Measurements from ENCODE around the gene HAPLN2. TPM values are rescaled to one million over a fixed set of nuclear protein-coding genes. Genes with fewer than 3 reads are reported as not detected.

HAPLN2 gene
- total RNA-seq, 4 donors from 2014 or later, result 0.83 to 5.1 (median 2.2) TPM

- H3K4me1 ChIP-seq, result peaks cover 12 to 21% (median 18%) of the 10 kb centered on the region in 4 donors
- peaks cover 3 to 98% (median 47%) of the 10 kb centered on the region in 4 donors for H3K27me3 ChIP-seq
- intact Hi-C loops (cut with DNase I), result no loop called here
- H3K36me3 ChIP-seq, result no peaks in the 10 kb centered on the region
- TF ChIP-seq, protein P1, sequence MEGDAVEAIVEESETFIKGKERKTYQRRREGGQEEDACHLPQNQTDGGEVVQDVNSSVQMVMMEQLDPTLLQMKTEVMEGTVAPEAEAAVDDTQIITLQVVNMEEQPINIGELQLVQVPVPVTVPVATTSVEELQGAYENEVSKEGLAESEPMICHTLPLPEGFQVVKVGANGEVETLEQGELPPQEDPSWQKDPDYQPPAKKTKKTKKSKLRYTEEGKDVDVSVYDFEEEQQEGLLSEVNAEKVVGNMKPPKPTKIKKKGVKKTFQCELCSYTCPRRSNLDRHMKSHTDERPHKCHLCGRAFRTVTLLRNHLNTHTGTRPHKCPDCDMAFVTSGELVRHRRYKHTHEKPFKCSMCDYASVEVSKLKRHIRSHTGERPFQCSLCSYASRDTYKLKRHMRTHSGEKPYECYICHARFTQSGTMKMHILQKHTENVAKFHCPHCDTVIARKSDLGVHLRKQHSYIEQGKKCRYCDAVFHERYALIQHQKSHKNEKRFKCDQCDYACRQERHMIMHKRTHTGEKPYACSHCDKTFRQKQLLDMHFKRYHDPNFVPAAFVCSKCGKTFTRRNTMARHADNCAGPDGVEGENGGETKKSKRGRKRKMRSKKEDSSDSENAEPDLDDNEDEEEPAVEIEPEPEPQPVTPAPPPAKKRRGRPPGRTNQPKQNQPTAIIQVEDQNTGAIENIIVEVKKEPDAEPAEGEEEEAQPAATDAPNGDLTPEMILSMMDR (IDR thresholded peaks at IDR 0.05), result no peak
- no peak for TF ChIP-seq EP300 (IDR thresholded peaks at IDR 0.05)
- no peak for DNase-seq (ENCODE audit: extremely low spot score)
- H3K27ac ChIP-seq (replicated peaks in 1 of 4), result no peak overlapping the region
- peak overlapping the region; percentile 44 to 53 (median 50) for H3K4me3 ChIP-seq
- WGBS, result 39% methylated on average over 22 of the region's 40 CpGs
- no peaks in the 10 kb centered on the region for H3K9me3 ChIP-seq
Observed at GRCh38 chr1:156642265-156643048, 23.2 kb downstream of the HAPLN2 start.

DNA sequence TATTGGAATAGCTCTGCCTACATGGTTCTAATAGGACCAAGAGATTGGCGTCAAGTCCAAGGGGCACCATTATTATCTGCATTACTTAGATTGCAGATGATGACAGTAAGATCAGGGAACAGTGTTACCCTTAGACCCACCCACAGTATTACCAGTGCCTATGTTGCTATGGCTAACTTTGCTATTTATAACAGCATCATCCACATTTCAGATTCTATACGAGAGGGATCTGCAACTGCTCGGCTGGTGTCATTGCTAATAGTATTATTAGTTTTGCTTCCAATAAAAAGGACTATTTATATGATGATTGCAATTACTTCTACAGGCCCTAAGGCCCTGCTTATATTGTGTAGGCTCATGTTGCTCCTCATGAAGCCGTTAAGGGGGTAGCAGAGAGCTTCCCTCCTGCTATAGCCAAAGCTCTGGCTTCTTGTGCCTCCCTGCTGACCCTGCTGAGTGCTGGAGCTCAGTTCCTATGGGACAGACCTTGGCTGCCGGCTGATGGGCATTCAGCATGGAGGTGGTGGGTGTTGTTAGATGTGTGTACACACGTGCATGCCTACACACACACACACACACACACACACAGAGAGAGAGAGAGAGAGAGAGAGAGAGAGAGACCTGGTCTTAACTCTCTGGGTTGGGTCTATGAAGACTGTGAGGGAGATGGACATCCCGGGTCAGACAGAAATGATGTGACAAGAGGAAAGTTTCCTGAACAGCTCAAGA lies 24.0 kb downstream of the HAPLN2 start:
- DNase-seq (ENCODE audit: extremely low spot score), result no peak
- H3K27ac ChIP-seq (replicated peaks in 1 of 4), result no peak overlapping the region
- no peak overlapping the region for H3K4me3 ChIP-seq
- peaks cover 12 to 21% (median 18%) of the 10 kb centered on the region in 4 donors for H3K4me1 ChIP-seq
- no peaks in the 10 kb centered on the region for H3K9me3 ChIP-seq
- peaks cover 3 to 98% (median 45%) of the 10 kb centered on the region in 4 donors for H3K27me3 ChIP-seq
- no peaks in the 10 kb centered on the region for H3K36me3 ChIP-seq
- WGBS, result 87% methylated on average over 5 of the region's 7 CpGs
- intact Hi-C loops (cut with DNase I), result no loop called here
- TF ChIP-seq POLR2AphosphoS5 (IDR thresholded peaks at IDR 0.05) (no peak), POLR2A (IDR thresholded peaks at IDR 0.05; ENCODE audit: low read depth) (no peak), EP300 (IDR thresholded peaks at IDR 0.05) (no peak)
- TF ChIP-seq, protein P1 (IDR thresholded peaks at IDR 0.05), result no peak

GRCh38 chr1:156643778-156644092 lies 24.5 kb downstream of the HAPLN2 start:
- no peak overlapping the region for H3K27ac ChIP-seq (replicated peaks in 1 of 4)
- H3K36me3 ChIP-seq, result no peaks in the 10 kb centered on the region
- H3K9me3 ChIP-seq, result no peaks in the 10 kb centered on the region
- WGBS, result 83% methylated on average over 6 of the region's 7 CpGs
- intact Hi-C loops (cut with DNase I), result no loop called here
- H3K27me3 ChIP-seq, result peaks cover 3 to 98% (median 44%) of the 10 kb centered on the region in 4 donors
- H3K4me3 ChIP-seq, result no peak overlapping the region
- DNase-seq (ENCODE audit: extremely low spot score), result no peak
- peaks cover 12 to 21% (median 18%) of the 10 kb centered on the region in 4 donors for H3K4me1 ChIP-seq
- no peak for TF ChIP-seq POLR2A (IDR thresholded peaks at IDR 0.05; ENCODE audit: low read depth)
- no peak for TF ChIP-seq POLR2AphosphoS5 (IDR thresholded peaks at IDR 0.05)
- no peak for TF ChIP-seq EP300 (IDR thresholded peaks at IDR 0.05)
- TF ChIP-seq, protein P1 (IDR thresholded peaks at IDR 0.05), result no peak

DNA sequence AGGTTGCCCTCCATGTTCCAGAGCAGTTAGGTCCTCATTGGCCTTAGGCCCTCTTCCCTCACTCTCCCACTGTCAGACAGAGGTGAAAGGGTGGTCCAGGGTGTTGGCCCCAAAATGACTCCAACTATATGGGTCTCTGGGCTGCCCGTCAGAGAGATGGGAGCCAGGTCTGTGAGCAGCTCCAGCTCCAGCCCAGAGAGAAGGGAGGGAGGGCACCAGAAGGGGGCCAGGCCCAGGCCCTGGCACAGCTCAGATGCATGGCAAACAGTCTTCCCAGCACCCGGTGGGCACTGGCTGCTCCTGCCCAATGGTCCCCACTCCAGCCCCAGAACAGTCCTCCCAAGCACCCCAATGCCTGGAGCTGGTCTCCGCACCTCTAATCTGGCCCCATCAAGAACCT lies 24.9 kb downstream of the HAPLN2 start:
- Histone ChIP-seq H3K36me3 (no peaks in the 10 kb centered on the region), H3K27me3 (peaks cover 3 to 98% (median 43%) of the 10 kb centered on the region in 4 donors), H3K27ac (replicated peaks in 1 of 4) (no peak overlapping the region), H3K9me3 (no peaks in the 10 kb centered on the region), H3K4me1 (peaks cover 12 to 21% (median 18%) of the 10 kb centered on the region in 4 donors), H3K4me3 (no peak overlapping the region)
- TF ChIP-seq EP300 (IDR thresholded peaks at IDR 0.05), result no peak
- TF ChIP-seq, protein P1 (IDR thresholded peaks at IDR 0.05), result no peak
- TF ChIP-seq POLR2AphosphoS5 (IDR thresholded peaks at IDR 0.05), result no peak
- no peak for TF ChIP-seq POLR2A (IDR thresholded peaks at IDR 0.05; ENCODE audit: low read depth)
- WGBS, result 88% methylated on average over 2 of the region's 3 CpGs
- DNase-seq (ENCODE audit: extremely low spot score), result no peak
- intact Hi-C loops (cut with DNase I), result no loop called here

Measured in esophagus muscularis mucosa (tissue), 4 donors.